H9 (cell line): ENCODE measurements around the gene CENPQ. TPM values are rescaled to one million over a fixed set of nuclear protein-coding genes. Genes with fewer than 3 reads are reported as not detected.

Experiments
- DNase-seq: peaks from one replicate; pipeline ENCODE4 v3.0.0-alpha.2; 2017
- H2AFZ ChIP-seq: one replicate; pipeline ENCODE4 v1.6.1; 2013; ENCODE audit warnings: mild to moderate bottlenecking, low read length, control low read depth, moderate library complexity
- H2AK5ac ChIP-seq: 2 replicates; pipeline ENCODE4 v1.6.1; 2013; ENCODE audit warnings: low read length, control low read depth, mixed read lengths; ENCODE audit not compliant: insufficient read length
- H2BK120ac ChIP-seq: one replicate; pipeline ENCODE4 v1.6.1; 2013; ENCODE audit warnings: low read depth, mild to moderate bottlenecking, low read length, control low read depth, inconsistent platforms; ENCODE audit not compliant: poor library complexity, severe bottlenecking
- H2BK12ac ChIP-seq: 2 replicates; pipeline ENCODE4 v1.6.1; 2013; ENCODE audit warnings: low read length, control low read depth, mixed read lengths, low read depth; ENCODE audit not compliant: insufficient read length
- H2BK15ac ChIP-seq: 2 replicates; pipeline ENCODE4 v1.6.1; 2013; ENCODE audit warnings: low read depth, low read length, control low read depth
- H2BK20ac ChIP-seq: one replicate; pipeline ENCODE4 v1.6.1; 2013; ENCODE audit warnings: low read depth, mild to moderate bottlenecking, low read length, control low read depth, inconsistent platforms; ENCODE audit not compliant: poor library complexity, severe bottlenecking
- H2BK5ac ChIP-seq: 2 replicates; pipeline ENCODE4 v1.6.1; 2013; ENCODE audit warnings: low read length, control low read depth, mixed read lengths; ENCODE audit not compliant: insufficient read length
- H3K14ac ChIP-seq: 2 replicates; pipeline ENCODE4 v1.6.1; 2013; ENCODE audit warnings: low read length, control low read depth; ENCODE audit not compliant: insufficient read depth
- H3K18ac ChIP-seq: 2 replicates; pipeline ENCODE4 v1.6.1; 2013; ENCODE audit warnings: low read depth, mild to moderate bottlenecking, mixed read lengths, low read length, control low read depth; ENCODE audit not compliant: insufficient read length
- H3K23ac ChIP-seq: 2 replicates; pipeline ENCODE4 v1.6.1; 2013; ENCODE audit warnings: low read length, control low read depth, mixed read lengths, low read depth; ENCODE audit not compliant: insufficient read length
- H3K23me2 ChIP-seq: 2 replicates; pipeline ENCODE4 v1.6.1; 2013; ENCODE audit warnings: low read depth, mild to moderate bottlenecking, mixed read lengths, low read length, control low read depth; ENCODE audit not compliant: insufficient read length, poor library complexity, severe bottlenecking
- H3K27ac ChIP-seq: 2 replicates; pipeline ENCODE4 v1.5.1; 2013; ENCODE audit warnings: low read length, control low read depth, mixed read lengths, low read depth; ENCODE audit not compliant: insufficient read length
- H3K27me3 ChIP-seq: 2 replicates; pipeline ENCODE4 v1.6.1; 2013; ENCODE audit warnings: low read length, control low read depth, inconsistent platforms; ENCODE audit not compliant: insufficient read depth
- H3K4ac ChIP-seq: 2 replicates; pipeline ENCODE4 v1.6.1; 2013; ENCODE audit warnings: low read depth, mild to moderate bottlenecking, control low read depth, inconsistent platforms, low read length, moderate library complexity
- H3K4me1 ChIP-seq: 2 replicates; pipeline ENCODE4 v1.6.1; 2013; ENCODE audit warnings: low read length, control low read depth, inconsistent platforms; ENCODE audit not compliant: insufficient read depth
- H3K4me2 ChIP-seq: 2 replicates; pipeline ENCODE4 v1.6.1; 2013; ENCODE audit warnings: low read length, control low read depth, mixed read lengths; ENCODE audit not compliant: insufficient read length, insufficient read depth
- H3K56ac ChIP-seq: 2 replicates; pipeline ENCODE4 v1.6.1; 2013; ENCODE audit warnings: low read depth, mild to moderate bottlenecking, mixed read lengths, low read length, control low read depth; ENCODE audit not compliant: insufficient read length
- H3K79me1 ChIP-seq: 2 replicates; pipeline ENCODE4 v1.6.1; 2013; ENCODE audit warnings: low read depth, mild to moderate bottlenecking, moderate library complexity, low read length, control low read depth, inconsistent platforms; ENCODE audit not compliant: insufficient read depth, poor library complexity, severe bottlenecking
- H3K79me2 ChIP-seq: 2 replicates; pipeline ENCODE4 v1.6.1; 2013; ENCODE audit warnings: low read length, control low read depth, inconsistent platforms; ENCODE audit not compliant: insufficient read depth
- H3K9ac ChIP-seq: 2 replicates; pipeline ENCODE4 v1.6.1; 2013; ENCODE audit warnings: low read length, control low read depth, mixed read lengths; ENCODE audit not compliant: insufficient read length; ENCODE audit errors: extremely low read depth
- H3K9me3 ChIP-seq: one replicate; pipeline ENCODE4 v1.6.1; 2013; ENCODE audit warnings: low read depth, low read length, inconsistent platforms; ENCODE audit not compliant: control insufficient read depth
- H3T11ph ChIP-seq: one replicate; pipeline ENCODE4 v1.6.1; 2013; ENCODE audit warnings: mild to moderate bottlenecking, low read length, control low read depth, inconsistent platforms
- H4K20me1 ChIP-seq: one replicate; pipeline ENCODE4 v1.6.1; 2013; ENCODE audit not compliant: control insufficient read depth, insufficient read length, insufficient read depth
- H4K5ac ChIP-seq: 2 replicates; pipeline ENCODE4 v1.6.1; 2013; ENCODE audit warnings: low read depth, mild to moderate bottlenecking, mixed read lengths, low read length, control low read depth; ENCODE audit not compliant: insufficient read length
- H4K8ac ChIP-seq: replicated peaks from 2 replicates; pipeline ENCODE4 v1.6.1; 2013; ENCODE audit warnings: low read length, control low read depth, mixed read lengths, low read depth; ENCODE audit not compliant: insufficient read length
- H4K91ac ChIP-seq: 2 replicates; pipeline ENCODE4 v1.6.1; 2013; ENCODE audit warnings: low read depth, mild to moderate bottlenecking, moderate library complexity, mixed read lengths, low read length, control low read depth; ENCODE audit not compliant: insufficient read length
- H3K27ac Mint-ChIP-seq, 3 experiments: 2 replicates in 2 of 3; 3 replicates in 1 of 3; pipeline ENCODE4 v1.8.0; 2020 to 2021; ENCODE audit warnings: mixed read lengths in 3 of 3, mild to moderate bottlenecking in 1 of 3, moderate library complexity in 1 of 3
- H3K27me3 Mint-ChIP-seq: 2 replicates; pipeline ENCODE4 v1.8.0; 2021; ENCODE audit warnings: low read depth, mild to moderate bottlenecking, moderate library complexity, mixed read lengths
- H3K36me3 Mint-ChIP-seq, 3 experiments: 2 replicates in 2 of 3; 3 replicates in 1 of 3; pipeline ENCODE4 v1.8.0; 2020 to 2021; ENCODE audit warnings: low read depth in 3 of 3, mixed read lengths in 3 of 3; ENCODE audit not compliant: insufficient read depth in 1 of 3
- H3K4me1 Mint-ChIP-seq, 2 experiments: 2 replicates each; pipeline ENCODE4 v1.8.0; 2020; ENCODE audit warnings: mixed read lengths in 2 of 2
- H3K4me3 Mint-ChIP-seq, 2 experiments: 2 replicates in 1 of 2; 3 replicates in 1 of 2; pipeline ENCODE4 v1.8.0; 2020 to 2021; ENCODE audit warnings: mild to moderate bottlenecking in 2 of 2, mixed read lengths in 2 of 2, moderate library complexity in 1 of 2
- H3K9me3 Mint-ChIP-seq, 2 experiments: 2 replicates in 1 of 2; 3 replicates in 1 of 2; pipeline ENCODE4 v1.8.0; 2020; ENCODE audit warnings: mild to moderate bottlenecking in 2 of 2, mixed read lengths in 2 of 2, moderate library complexity in 1 of 2
- CTCF ChIP-seq: fragments of 200-600 bp; sonication (generic); conservative IDR thresholded peaks from 3 replicates; pipeline ENCODE4 v1.8.0; 2021; ENCODE audit warnings: antibody characterized with exemption, mild to moderate bottlenecking
- WGBS: extraction: QIAGEN DNeasy Blood & Tissue Kit; methylation state at CpG from one replicate; pipeline ENCODE4 v1.1.7; 2013; ENCODE audit warnings: missing lambda C conversion rate, low lambda C conversion rate, mixed read lengths; ENCODE audit not compliant: insufficient read length; ENCODE audit errors: extremely low coverage; 5-methylcytosine and 5-hydroxymethylcytosine counted together
- total RNA-seq: library from RNA; stranded (reverse); gene quantifications from 2 replicates; pipeline ENCODE4 v1.2.1, GENCODE V29; 2021

CENPQ gene
- total RNA-seq, 1 experiment from 2014 or later = 15.5 TPM

- no CpG with 5 or more reads among the region's 5 CpGs for WGBS
- TF ChIP-seq CTCF = no peak
- 0 out of 4 replicates have a peak, but pooled peaks cover 0 to 2% of the 10 kb centered on the region in 2 experiments for H3K4me1 Mint-ChIP-seq
These were observed 72.6 kb downstream of the CENPQ start for GRCh38 chr6:49535795-49536194.

More at GRCh38 chr6:49535795-49536194, 72.6 kb downstream of the CENPQ start:
- no peaks in the 10 kb centered on the region for H3K4me1 ChIP-seq
- H3K18ac ChIP-seq = no peak overlapping the region
- no peaks in the 10 kb centered on the region for H3K36me3 Mint-ChIP-seq
- no peak overlapping the region for H3K27ac Mint-ChIP-seq
- no peak overlapping the region for H2BK12ac ChIP-seq
- no peaks in the 10 kb centered on the region for H3K9me3 ChIP-seq
- H2BK20ac ChIP-seq = no peak overlapping the region
- H3K79me1 ChIP-seq = no peaks in the 10 kb centered on the region
- H3K4ac ChIP-seq = no peak overlapping the region
- no peaks in the 10 kb centered on the region for H3K27me3 Mint-ChIP-seq
- no peak overlapping the region for H3K4me2 ChIP-seq
- no peak overlapping the region for H2BK5ac ChIP-seq
- no peak overlapping the region for H3K14ac ChIP-seq
- no peak for DNase-seq
- 0 out of 5 replicates have a peak, but pooled peaks cover 0 to 5% of the 10 kb centered on the region in 2 experiments for H3K9me3 Mint-ChIP-seq
- no peak overlapping the region for H3K56ac ChIP-seq
- no peak overlapping the region for H4K5ac ChIP-seq
- no peak overlapping the region for H2AFZ ChIP-seq
- no peaks in the 10 kb centered on the region for H3K27me3 ChIP-seq
- no peaks in the 10 kb centered on the region for H3K79me2 ChIP-seq
- no peak overlapping the region for H3T11ph ChIP-seq
- H4K8ac ChIP-seq = no peak overlapping the region
- no peak overlapping the region for H4K91ac ChIP-seq
- no peak overlapping the region for H3K4me3 Mint-ChIP-seq
- no peak overlapping the region for H3K9ac ChIP-seq
- no peak overlapping the region for H3K23ac ChIP-seq
- no peak overlapping the region for H2BK15ac ChIP-seq
- no peak overlapping the region for H3K27ac ChIP-seq
- no peaks in the 10 kb centered on the region for H3K23me2 ChIP-seq
- H2AK5ac ChIP-seq = no peak overlapping the region
- no peaks in the 10 kb centered on the region for H4K20me1 ChIP-seq
- no peak overlapping the region for H2BK120ac ChIP-seq
